Stimulated activated effector memory CD8-positive, alpha-beta T cell treated with anti-CD3 and anti-CD28 coated beads, Interleukin-12 subunit alpha, Interleukin-12 subunit beta, amount 100 ng/mL, for 72 hours (primary cell): Measurements from ENCODE around the gene NEB.
"Not testable (repeated sequence)": the region's sequence is repeated elsewhere in the genome, so short reads cannot be mapped to it uniquely, and the experiment has no call there.

ENCODE experiments used
- ATAC-seq: fragments of 150-1000 bp; cut with Tn5 transposase; 2 replicates; pipeline ENCODE4 v1.10.0; 2021
- DNase-seq, 2 donors: peaks; one replicate each; pipeline ENCODE4 v3.0.0; 2021 to 2022; ENCODE audit warnings: low spot score in 2 of 2
- H3K27ac Mint-ChIP-seq: one replicate; pipeline ENCODE4 v1.8.0; 2022; ENCODE audit warnings: mild to moderate bottlenecking, mixed read lengths
- H3K36me3 Mint-ChIP-seq: one replicate; pipeline ENCODE4 v1.8.0; 2022; ENCODE audit warnings: mild to moderate bottlenecking, mixed read lengths
- H3K4me1 Mint-ChIP-seq: one replicate; pipeline ENCODE4 v1.8.0; 2022; ENCODE audit warnings: mixed read lengths
- H3K4me3 Mint-ChIP-seq: one replicate; pipeline ENCODE4 v1.8.0; 2022; ENCODE audit warnings: mild to moderate bottlenecking, mixed read lengths
- H3K9me3 Mint-ChIP-seq: one replicate; pipeline ENCODE4 v1.8.0; 2022; ENCODE audit warnings: mixed read lengths

The NEB gene

DNA sequence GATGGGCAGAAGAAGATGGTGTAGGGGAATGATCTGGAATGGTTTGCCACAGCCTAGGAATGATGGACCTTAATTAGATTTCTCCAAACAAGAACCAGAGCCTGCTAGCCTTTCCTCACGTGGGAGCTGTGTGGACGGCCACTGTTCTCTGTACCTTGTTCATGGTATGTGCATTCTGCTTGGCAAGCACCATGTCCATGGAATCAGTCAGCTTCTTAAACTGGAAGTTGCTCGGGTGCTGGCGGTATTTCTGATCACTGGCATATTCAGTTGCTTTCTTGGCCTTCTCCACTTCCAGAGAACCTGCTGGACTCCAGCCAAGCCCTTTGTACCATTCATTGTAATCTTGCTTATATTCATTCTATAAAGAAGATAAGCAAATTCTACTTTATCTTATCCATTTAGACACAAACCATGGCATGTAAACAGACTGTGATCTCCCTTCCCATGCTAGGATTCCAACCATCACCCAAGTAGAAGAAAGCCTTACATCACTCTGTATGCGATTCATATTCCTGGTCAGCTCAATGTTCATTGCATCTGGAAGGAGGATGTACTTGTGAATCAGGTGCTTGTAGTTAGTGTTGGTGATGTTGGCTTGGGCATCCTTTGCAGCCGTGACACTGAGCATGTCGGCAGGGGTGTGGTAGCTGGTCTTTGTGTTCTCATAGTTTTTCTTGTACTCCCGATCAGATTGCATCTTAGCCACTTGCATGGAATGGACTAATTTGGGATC lies 78.4 kb downstream of the NEB start:
- H3K36me3 Mint-ChIP-seq = no peaks in the 10 kb centered on the region

DNA sequence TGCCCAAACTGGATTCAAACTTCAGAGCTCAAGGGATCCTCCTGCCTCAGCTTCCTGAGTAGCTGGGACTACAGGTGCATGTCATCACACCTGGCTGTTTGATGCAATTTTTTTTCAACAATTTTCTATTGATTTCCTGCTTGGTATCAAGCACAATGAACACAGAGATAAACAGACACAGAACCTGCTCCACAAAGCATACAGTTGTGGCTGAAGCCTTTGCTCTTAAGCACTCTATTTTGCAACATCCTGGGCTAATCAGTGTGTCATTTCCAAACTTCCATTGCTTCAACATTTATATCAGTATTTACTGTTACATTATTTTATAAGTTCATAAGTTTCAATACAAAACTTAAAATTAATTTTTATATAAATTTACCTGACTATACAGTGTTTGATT lies 79.4 kb downstream of the NEB start:
- ATAC-seq (no peak), DNase-seq (no peak)
- H3K4me1 Mint-ChIP-seq = peaks cover 4% of the 10 kb centered on the region
- H3K36me3 Mint-ChIP-seq = no peaks in the 10 kb centered on the region
- H3K27ac Mint-ChIP-seq = no peak overlapping the region
- H3K9me3 Mint-ChIP-seq = no peaks in the 10 kb centered on the region
- no peak overlapping the region for H3K4me3 Mint-ChIP-seq

More for the DNA sequence above, 78.4 kb downstream of the NEB start:
- no peak overlapping the region for H3K27ac Mint-ChIP-seq
- ATAC-seq = no peak
- peaks cover 4% of the 10 kb centered on the region for H3K4me1 Mint-ChIP-seq
- no peak overlapping the region for H3K4me3 Mint-ChIP-seq
- DNase-seq = no peak
- H3K9me3 Mint-ChIP-seq = no peaks in the 10 kb centered on the region

DNA sequence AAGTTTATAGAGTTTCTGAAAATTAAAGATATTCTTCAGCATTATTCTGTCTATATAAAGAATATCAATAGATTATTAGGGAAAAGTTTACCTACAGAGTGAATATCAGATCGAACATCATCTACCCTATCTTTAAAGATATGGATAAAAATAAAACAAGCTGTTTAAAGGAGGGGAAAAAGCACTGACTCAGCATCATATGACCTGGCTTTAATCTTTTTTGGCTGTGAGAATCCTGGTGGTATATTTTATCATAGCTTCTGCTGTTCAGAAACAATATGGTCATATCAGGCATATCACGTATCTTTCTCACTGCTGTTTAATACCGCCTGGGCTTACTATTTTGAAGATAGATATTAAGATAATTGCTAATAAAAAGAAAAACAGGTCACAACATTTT lies 80.2 kb downstream of the NEB start:
- no peak for ATAC-seq
- H3K4me3 Mint-ChIP-seq = no peak overlapping the region
- no peaks in the 10 kb centered on the region for H3K36me3 Mint-ChIP-seq
- H3K27ac Mint-ChIP-seq = no peak overlapping the region
- peaks cover 4% of the 10 kb centered on the region for H3K4me1 Mint-ChIP-seq
- DNase-seq = no peak
- no peaks in the 10 kb centered on the region for H3K9me3 Mint-ChIP-seq

DNA sequence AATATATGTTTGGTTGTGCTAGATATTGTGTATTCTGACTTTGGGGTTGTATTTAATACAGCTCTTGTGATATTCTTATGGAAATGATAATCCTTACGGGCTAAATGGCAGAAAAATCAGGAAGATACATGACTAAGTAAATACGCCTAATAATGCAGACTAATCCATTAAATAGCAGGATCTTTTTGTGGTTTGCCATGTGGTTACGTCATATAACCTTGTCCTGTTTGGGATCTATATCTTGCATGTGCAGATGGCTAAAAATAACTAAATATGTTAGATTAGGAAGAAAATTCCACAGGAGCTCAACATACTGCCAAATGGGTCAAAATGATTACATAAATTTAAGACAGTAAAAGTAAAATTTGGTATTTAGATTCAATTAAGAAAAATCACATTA lies 83.0 kb downstream of the NEB start:
- ATAC-seq = no peak
- Mint-ChIP-seq H3K4me3 (no peak overlapping the region), H3K9me3 (no peaks in the 10 kb centered on the region), H3K36me3 (no peaks in the 10 kb centered on the region), H3K4me1 (no peaks in the 10 kb centered on the region), H3K27ac (no peak overlapping the region)
- no peak for DNase-seq

DNA sequence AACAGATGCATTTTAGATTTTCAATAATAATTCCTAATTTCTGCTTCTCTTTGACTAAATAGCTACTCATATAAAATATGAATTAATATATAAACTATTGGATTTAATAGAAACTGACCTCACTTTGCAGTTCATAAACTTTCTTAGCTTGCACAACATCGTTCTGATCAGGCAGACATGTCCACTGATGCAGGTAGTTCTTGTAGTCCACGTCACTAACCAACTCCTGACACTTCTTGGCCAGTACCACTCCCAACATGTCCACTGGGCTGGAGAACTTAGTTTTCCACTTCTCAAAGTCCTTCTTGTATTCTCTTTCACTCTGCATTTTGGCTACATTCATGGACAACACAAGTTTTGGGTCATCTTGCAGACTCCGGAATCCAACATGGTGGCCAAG lies 83.8 kb downstream of the NEB start:
- Mint-ChIP-seq H3K9me3 (no peaks in the 10 kb centered on the region), H3K27ac (no peak overlapping the region), H3K4me3 (no peak overlapping the region), H3K4me1 (no peaks in the 10 kb centered on the region), H3K36me3 (no peaks in the 10 kb centered on the region)
- ATAC-seq (no peak), DNase-seq (no peak)

DNA sequence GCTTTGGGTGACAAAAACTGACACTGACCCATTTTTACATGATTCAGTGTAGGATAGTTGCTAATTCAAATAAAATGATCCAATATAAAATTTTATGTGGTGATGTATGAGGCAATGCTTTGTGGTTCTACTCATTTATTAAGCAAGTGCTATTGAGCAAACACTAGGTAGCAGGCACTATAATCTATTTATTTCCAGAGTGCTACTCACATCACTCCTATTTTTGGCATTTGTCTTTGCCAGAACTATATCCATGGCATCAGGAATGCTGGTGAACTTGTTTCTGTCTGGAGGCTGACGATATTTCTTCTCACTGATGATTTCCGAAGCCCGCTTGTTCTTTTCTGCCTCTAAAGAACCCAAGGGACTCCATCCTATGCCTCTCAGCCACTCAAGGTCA lies 84.3 kb downstream of the NEB start:
- H3K4me1 Mint-ChIP-seq = no peaks in the 10 kb centered on the region
- H3K4me3 Mint-ChIP-seq = no peak overlapping the region
- no peak overlapping the region for H3K27ac Mint-ChIP-seq
- ATAC-seq = no peak
- no peaks in the 10 kb centered on the region for H3K36me3 Mint-ChIP-seq
- DNase-seq = no peak
- no peaks in the 10 kb centered on the region for H3K9me3 Mint-ChIP-seq

DNA sequence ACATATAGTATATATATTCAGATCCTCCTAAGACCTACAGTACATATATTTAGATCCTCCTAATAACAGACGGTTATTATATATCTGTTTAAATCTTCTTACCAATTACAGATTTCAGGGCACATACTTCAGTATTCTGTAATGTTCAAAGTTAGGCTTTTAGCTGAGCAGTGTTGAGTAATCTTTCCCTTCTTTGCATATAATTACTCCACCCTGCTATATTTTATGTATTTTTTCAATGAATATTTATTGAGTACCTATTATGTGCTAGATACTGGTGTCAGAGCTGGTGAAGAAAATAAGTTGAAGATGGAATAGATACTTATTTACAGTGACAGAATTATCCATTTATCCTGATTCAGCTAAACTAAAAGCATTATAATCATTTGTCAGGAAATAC lies 84.9 kb downstream of the NEB start:
- Mint-ChIP-seq H3K4me1 (no peaks in the 10 kb centered on the region), H3K9me3 (no peaks in the 10 kb centered on the region), H3K4me3 (no peak overlapping the region), H3K36me3 (no peaks in the 10 kb centered on the region), H3K27ac (no peak overlapping the region)
- no peak for ATAC-seq
- DNase-seq = no peak

DNA sequence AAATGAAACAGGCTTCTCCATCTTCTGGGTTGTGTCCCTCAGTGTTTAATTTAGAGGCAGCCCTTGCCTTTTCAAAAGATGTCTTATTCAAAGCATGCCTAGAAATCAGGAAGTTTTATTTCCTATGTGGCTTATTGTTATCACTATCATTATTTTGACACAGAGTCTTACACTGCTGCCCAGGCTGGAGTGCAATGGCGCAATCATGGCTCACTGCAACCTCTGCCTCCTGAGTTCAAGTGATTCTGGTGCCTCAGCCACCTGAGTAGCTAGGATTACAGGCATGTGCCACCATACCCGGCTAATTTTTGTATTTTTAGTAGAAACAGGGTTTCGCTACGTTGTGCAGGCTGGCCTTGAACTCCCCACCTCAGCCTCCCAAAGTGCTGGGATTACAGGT lies 87.8 kb downstream of the NEB start:
- DNase-seq, H3K4me1 Mint-ChIP-seq, H3K9me3 Mint-ChIP-seq, H3K36me3 Mint-ChIP-seq, H3K27ac Mint-ChIP-seq, H3K4me3 Mint-ChIP-seq, ATAC-seq: not testable (repeated sequence)

DNA sequence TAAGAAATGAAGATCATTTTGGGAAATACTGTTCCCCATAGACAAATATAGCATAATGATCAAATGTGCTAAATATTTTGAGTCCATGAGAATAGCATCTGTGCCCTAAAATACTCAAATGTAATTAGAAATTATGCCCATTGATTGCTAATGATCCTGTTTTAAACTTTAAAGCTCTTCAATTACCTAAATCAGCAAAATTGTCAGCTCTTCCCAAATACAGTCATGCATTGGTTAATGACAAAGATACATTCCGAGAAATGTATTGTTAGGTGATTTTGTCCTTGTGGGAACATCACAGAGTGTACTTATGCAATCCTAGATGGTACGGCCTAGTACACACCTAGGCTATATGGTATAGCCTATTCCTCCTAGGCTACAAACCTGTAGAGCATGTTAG lies 89.7 kb downstream of the NEB start:
- H3K27ac Mint-ChIP-seq = no peak overlapping the region
- ATAC-seq (no peak), DNase-seq (no peak)
- no peaks in the 10 kb centered on the region for H3K4me1 Mint-ChIP-seq
- no peaks in the 10 kb centered on the region for H3K9me3 Mint-ChIP-seq
- no peak overlapping the region for H3K4me3 Mint-ChIP-seq
- no peaks in the 10 kb centered on the region for H3K36me3 Mint-ChIP-seq

DNA sequence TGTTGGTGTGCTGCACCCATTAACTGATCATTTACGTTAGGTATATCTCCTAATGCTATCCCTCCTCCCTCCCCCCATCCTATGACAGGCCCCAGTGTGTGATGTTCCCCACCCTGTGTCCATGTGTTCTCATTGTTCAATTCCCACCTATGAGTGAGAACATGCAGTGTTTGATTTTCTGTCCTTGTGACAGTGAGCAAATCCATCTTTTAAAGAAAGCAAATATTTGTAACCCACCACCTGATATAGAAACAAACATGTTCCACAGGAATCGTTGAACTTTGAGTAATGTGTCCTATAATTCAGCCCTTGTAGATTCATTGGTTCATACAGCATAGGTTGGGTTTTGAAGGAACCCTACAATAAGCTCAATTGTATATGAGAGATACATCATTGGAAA lies 92.4 kb downstream of the NEB start:
- peaks cover 25% of the 10 kb centered on the region for H3K4me1 Mint-ChIP-seq
- H3K9me3 Mint-ChIP-seq, H3K4me3 Mint-ChIP-seq, H3K36me3 Mint-ChIP-seq, DNase-seq, H3K27ac Mint-ChIP-seq, ATAC-seq: not testable (repeated sequence)

DNA sequence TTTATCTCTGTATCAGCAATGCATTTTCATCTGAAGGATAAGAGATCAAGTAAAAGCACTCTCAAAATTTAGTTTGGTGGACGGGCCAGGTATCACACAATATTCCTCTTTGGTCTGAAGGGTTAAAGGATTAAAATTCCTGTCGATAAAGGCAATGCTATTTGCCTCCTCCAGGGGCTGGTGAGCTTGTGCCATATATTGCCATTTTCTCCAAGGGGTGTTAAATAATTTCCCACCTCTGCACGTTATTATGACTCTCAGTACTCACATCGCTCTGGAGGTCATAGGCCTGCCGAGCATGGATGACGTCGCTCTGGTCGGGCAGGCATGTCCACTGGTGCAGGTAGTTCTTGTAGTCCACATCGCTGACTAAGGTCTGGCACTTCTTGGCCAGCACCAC lies 94.2 kb downstream of the NEB start:
- no peaks in the 10 kb centered on the region for H3K9me3 Mint-ChIP-seq
- peak overlapping the region; percentile 43 for H3K27ac Mint-ChIP-seq
- H3K4me1 Mint-ChIP-seq = peaks cover 26% of the 10 kb centered on the region
- no peaks in the 10 kb centered on the region for H3K36me3 Mint-ChIP-seq
- ATAC-seq (no peak), DNase-seq (no peak)
- H3K4me3 Mint-ChIP-seq = no peak overlapping the region

DNA sequence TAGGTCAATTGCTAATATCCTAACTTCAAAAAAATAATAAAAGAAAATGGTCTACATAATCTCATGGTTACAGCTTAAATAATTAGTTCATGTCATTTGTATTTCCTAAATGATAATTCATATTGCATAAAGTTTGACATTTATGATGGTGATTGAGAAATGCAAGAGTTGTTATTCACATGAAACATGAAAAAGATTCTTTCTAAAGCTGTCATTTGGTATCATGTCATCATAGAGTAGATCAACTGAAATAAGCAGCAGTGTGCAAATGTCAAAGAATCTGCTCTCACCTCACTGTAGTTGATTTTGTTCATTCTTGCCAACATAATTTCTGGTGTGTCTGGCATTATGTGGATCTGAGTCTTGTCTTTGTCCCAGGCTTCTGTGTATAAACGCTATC lies 95.3 kb downstream of the NEB start:
- Mint-ChIP-seq H3K27ac (peak overlapping the region; percentile 94), H3K36me3 (no peaks in the 10 kb centered on the region), H3K9me3 (no peaks in the 10 kb centered on the region), H3K4me3 (no peak overlapping the region), H3K4me1 (peaks cover 26% of the 10 kb centered on the region)
- ATAC-seq (no peak), DNase-seq (no peak)

DNA sequence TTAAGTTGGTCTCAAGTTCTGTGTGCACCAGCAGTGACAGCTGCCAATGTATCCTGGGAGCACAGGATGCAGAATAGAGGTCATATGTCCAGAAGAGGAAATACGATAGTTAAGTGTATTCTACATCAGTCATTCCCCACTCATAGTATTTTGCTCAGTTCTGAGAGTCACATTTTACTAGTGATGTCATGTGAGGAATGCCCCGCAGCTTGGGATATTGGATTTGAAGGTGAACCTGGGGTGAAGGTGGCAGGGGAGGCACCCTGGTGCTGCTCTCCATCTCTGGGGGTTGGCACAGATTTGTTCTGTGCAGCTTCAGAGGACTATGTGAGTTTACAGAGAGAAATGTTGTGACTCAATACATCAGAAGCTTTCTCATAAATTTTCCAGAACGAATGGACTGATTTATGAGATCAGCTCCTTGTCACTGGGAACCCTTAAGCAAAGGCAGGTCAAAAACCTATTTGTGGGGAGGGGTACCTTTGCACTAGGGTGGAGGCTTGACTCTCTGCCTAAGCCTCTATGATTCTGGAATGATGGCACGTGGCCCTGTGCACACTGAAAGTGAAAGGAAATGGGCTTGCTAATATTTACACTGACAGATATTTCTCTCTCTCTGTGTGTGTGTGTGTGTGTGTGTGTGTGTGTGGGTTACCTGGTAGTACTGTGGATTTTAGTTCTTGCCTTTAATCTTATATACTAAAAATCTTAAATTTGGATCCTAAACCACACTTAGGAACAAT lies 95.9 kb downstream of the NEB start:
- Mint-ChIP-seq H3K9me3 (no peaks in the 10 kb centered on the region), H3K36me3 (no peaks in the 10 kb centered on the region), H3K4me3 (peak overlapping the region; percentile 63), H3K27ac (peak overlapping the region; percentile 94), H3K4me1 (peaks cover 26% of the 10 kb centered on the region)
- DNase-seq (no peak), ATAC-seq (peak; percentile 53)

DNA sequence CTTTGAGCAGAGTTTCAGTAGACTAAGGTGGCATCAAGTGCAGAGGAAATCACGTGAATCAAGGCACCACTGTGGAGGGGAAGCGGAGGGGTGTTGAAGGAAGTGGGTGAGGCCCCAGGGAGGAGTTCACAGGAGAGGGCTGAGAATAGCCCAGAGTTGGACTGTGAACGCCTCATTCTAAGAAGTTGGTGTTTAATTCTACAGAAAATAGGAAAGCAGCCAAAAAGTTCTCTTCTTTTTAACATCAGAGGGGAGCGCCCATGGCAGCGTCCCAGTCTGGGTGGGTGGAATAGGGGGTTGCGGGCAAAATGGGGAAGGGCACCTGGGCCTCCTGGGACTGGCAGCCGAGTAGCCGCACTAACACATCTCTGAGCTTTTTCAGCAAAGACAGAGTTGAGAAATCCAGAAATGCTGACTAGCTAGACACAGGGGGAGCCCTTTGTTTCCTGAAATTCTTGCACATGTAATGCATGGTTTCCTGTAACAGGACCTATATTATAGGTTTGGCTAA lies 97.0 kb downstream of the NEB start:
- ATAC-seq (peak; percentile 95), DNase-seq (peak; percentile 9 to 62)
- Mint-ChIP-seq H3K36me3 (no peaks in the 10 kb centered on the region), H3K4me3 (peak overlapping the region; percentile 63), H3K4me1 (peaks cover 26% of the 10 kb centered on the region), H3K27ac (peak overlapping the region; percentile 94), H3K9me3 (no peaks in the 10 kb centered on the region)

DNA sequence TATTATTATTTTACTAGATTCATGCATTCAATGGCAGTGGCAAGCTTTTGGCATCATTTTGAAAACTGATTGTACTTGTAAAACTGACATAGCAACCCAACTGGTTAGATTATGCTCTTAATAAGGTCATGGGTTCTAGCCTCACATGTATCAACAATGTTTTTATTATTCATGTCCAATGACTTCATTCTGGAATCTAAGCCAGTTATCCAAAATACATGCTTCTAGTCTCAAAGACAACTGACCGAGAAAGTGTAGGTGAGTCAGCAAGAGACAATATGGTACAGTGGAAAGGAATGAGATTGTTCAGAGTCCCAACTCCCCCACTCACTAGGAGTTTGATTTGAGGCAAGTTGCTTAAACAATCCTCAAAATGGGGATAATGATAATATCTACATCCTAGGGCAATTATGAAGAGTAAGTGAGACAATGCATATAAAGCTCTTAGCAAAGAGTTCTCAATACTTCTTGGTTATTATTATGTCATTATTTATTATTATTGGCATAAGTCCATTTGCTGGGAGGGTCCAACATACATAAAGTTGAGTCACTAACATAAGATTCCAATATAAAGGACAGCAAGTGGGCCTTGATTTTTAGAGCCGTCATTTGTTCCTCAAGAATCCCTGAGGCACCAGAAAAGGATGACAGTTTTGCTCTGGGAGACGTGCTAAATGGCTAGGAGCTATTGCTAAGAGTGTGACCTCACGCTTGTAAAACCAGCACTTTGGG lies 99.4 kb downstream of the NEB start:
- Mint-ChIP-seq H3K9me3 (no peaks in the 10 kb centered on the region), H3K27ac (no peak overlapping the region), H3K36me3 (no peaks in the 10 kb centered on the region), H3K4me1 (peaks cover 26% of the 10 kb centered on the region), H3K4me3 (no peak overlapping the region)
- ATAC-seq (no peak), DNase-seq (no peak)
